Nephron (organoid): ENCODE data around the gene KCNQ1OT1.

Source experiments
- H3K27ac Mint-ChIP-seq, 3 experiments: 2 replicates each; pipeline ENCODE4 v1.8.0; 2020; ENCODE audit warnings: mixed read lengths in 3 of 3, mild to moderate bottlenecking in 2 of 3, moderate library complexity in 1 of 3
- H3K27me3 Mint-ChIP-seq: 2 replicates; pipeline ENCODE4 v1.8.0; 2021; ENCODE audit warnings: low read depth, mild to moderate bottlenecking, moderate library complexity, mixed read lengths
- H3K36me3 Mint-ChIP-seq: 2 replicates; pipeline ENCODE4 v1.8.0; 2020; ENCODE audit warnings: low read depth, mixed read lengths
- H3K4me1 Mint-ChIP-seq: 2 replicates; pipeline ENCODE4 v1.8.0; 2020; ENCODE audit warnings: mixed read lengths
- H3K4me3 Mint-ChIP-seq, 3 experiments: 2 replicates each; pipeline ENCODE4 v1.8.0; 2020; ENCODE audit warnings: mild to moderate bottlenecking in 3 of 3, mixed read lengths in 3 of 3, moderate library complexity in 2 of 3
- H3K9me3 Mint-ChIP-seq: 2 replicates; pipeline ENCODE4 v1.8.0; 2020; ENCODE audit warnings: mixed read lengths
- CTCF ChIP-seq, 3 experiments: fragments of 200-600 bp; sonication (generic); IDR thresholded peaks; one replicate each; pipeline ENCODE4 v1.5.0; 2021; ENCODE audit warnings: antibody characterized with exemption in 3 of 3; ENCODE audit not compliant: unreplicated experiment in 3 of 3

The KCNQ1OT1 gene

GRCh38 chr11:2574043-2574552 lies 125.7 kb downstream of the KCNQ1OT1 start:
- Mint-ChIP-seq H3K4me1 (peaks cover 8% of the 10 kb centered on the region), H3K36me3 (no peaks in the 10 kb centered on the region), H3K27me3 (no peaks in the 10 kb centered on the region), H3K4me3 (no peak overlapping the region), H3K27ac (no peak overlapping the region), H3K9me3 (no peaks in the 10 kb centered on the region)
- TF ChIP-seq CTCF (IDR thresholded peaks at IDR 0.05; ENCODE audit: unreplicated experiment in 3 of 3), result no peak

- no peak overlapping the region for H3K4me3 Mint-ChIP-seq
- H3K27me3 Mint-ChIP-seq, result no peaks in the 10 kb centered on the region
- no peak overlapping the region for H3K27ac Mint-ChIP-seq
- no peaks in the 10 kb centered on the region for H3K36me3 Mint-ChIP-seq
- H3K9me3 Mint-ChIP-seq, result no peaks in the 10 kb centered on the region
- H3K4me1 Mint-ChIP-seq, result peaks cover 8% of the 10 kb centered on the region
- no peak for TF ChIP-seq CTCF (IDR thresholded peaks at IDR 0.05; ENCODE audit: unreplicated experiment in 3 of 3)
Measured at GRCh38 chr11:2573240-2574042, 126.4 kb downstream of the KCNQ1OT1 start.

GRCh38 chr11:2572491-2573239 lies 127.1 kb downstream of the KCNQ1OT1 start:
- Mint-ChIP-seq H3K36me3 (no peaks in the 10 kb centered on the region), H3K4me3 (no peak overlapping the region), H3K27me3 (no peaks in the 10 kb centered on the region), H3K9me3 (no peaks in the 10 kb centered on the region), H3K4me1 (peaks cover 8% of the 10 kb centered on the region), H3K27ac (no peak overlapping the region)
- TF ChIP-seq CTCF (IDR thresholded peaks at IDR 0.05; ENCODE audit: unreplicated experiment in 3 of 3), result no peak

- H3K4me3 Mint-ChIP-seq, result no peak overlapping the region
- TF ChIP-seq CTCF (IDR thresholded peaks at IDR 0.05; ENCODE audit: unreplicated experiment in 3 of 3), result no peak
- H3K27ac Mint-ChIP-seq, result no peak overlapping the region
- H3K36me3 Mint-ChIP-seq, result no peaks in the 10 kb centered on the region
- H3K9me3 Mint-ChIP-seq, result no peaks in the 10 kb centered on the region
- H3K27me3 Mint-ChIP-seq, result no peaks in the 10 kb centered on the region
- peaks cover 8% of the 10 kb centered on the region for H3K4me1 Mint-ChIP-seq
Measured at GRCh38 chr11:2571598-2572281, 128.1 kb downstream of the KCNQ1OT1 start.

- no peaks in the 10 kb centered on the region for H3K27me3 Mint-ChIP-seq
- H3K36me3 Mint-ChIP-seq, result no peaks in the 10 kb centered on the region
- H3K27ac Mint-ChIP-seq, result no peak overlapping the region
- H3K9me3 Mint-ChIP-seq, result no peaks in the 10 kb centered on the region
- peaks cover 4% of the 10 kb centered on the region for H3K4me1 Mint-ChIP-seq
- no peak overlapping the region for H3K4me3 Mint-ChIP-seq
- TF ChIP-seq CTCF (IDR thresholded peaks at IDR 0.05; ENCODE audit: unreplicated experiment in 3 of 3), result no peak
Measured at GRCh38 chr11:2570841-2571597, 128.8 kb downstream of the KCNQ1OT1 start.
